CD8-positive, alpha-beta memory T cell (primary cell): Measurements from ENCODE around the gene ASTN2. TPM values are rescaled to one million over a fixed set of nuclear protein-coding genes. Genes with fewer than 3 reads are reported as not detected.

Source experiments
- CTCF ChIA-PET: fragments of 350-600 bp; sonication (Branson Sonifier 250); formaldehyde crosslinking; loops from one replicate; lab custom pipeline; 2021; ENCODE audit warnings: antibody characterized with exemption; lab: Charles Lee
- POLR2A ChIA-PET: fragments of 350-600 bp; sonication (Branson Sonifier 250); formaldehyde crosslinking; loops from one replicate; lab custom pipeline; 2021; ENCODE audit warnings: antibody characterized with exemption; lab: Charles Lee
- DNase-seq, 5 donors: peaks; one replicate each; pipeline versions ENCODE4 v3.0.0 to v3.0.0-alpha.2; 2020 to 2022; ENCODE audit warnings: mixed read lengths in 1 of 5
- H3K27ac ChIP-seq: one replicate; pipeline ENCODE4 v1.7.0; 2013; ENCODE audit warnings: low read depth, mild to moderate bottlenecking, low read length, moderate library complexity
- H3K27me3 ChIP-seq: 2 replicates; pipeline ENCODE4 v1.7.0; 2013; ENCODE audit warnings: low read length, mild to moderate bottlenecking; ENCODE audit not compliant: insufficient read depth, poor library complexity, severe bottlenecking
- H3K36me3 ChIP-seq: 2 replicates; pipeline ENCODE4 v1.7.0; 2013; ENCODE audit warnings: mild to moderate bottlenecking, low read length, moderate library complexity; ENCODE audit not compliant: insufficient read depth
- H3K4me1 ChIP-seq: 2 replicates; pipeline ENCODE4 v1.7.0; 2013; ENCODE audit warnings: mild to moderate bottlenecking, low read length, moderate library complexity; ENCODE audit not compliant: insufficient read depth
- H3K4me3 ChIP-seq: 2 replicates; pipeline ENCODE4 v1.7.0; 2013; ENCODE audit warnings: mild to moderate bottlenecking, low read length
- H3K9me3 ChIP-seq: 2 replicates; pipeline ENCODE4 v1.7.0; 2013; ENCODE audit warnings: mild to moderate bottlenecking, low read length
- H3K27ac Mint-ChIP-seq, 8 donors: one replicate each; pipeline ENCODE4 v1.8.0; 2020 to 2021; ENCODE audit warnings: mixed read lengths in 8 of 8, mild to moderate bottlenecking in 6 of 8, inconsistent platforms in 3 of 8, moderate library complexity in 3 of 8
- H3K27me3 Mint-ChIP-seq, 2 donors: one replicate each; pipeline ENCODE4 v1.8.0; 2020 to 2021; ENCODE audit warnings: mixed read lengths in 2 of 2, mild to moderate bottlenecking in 1 of 2, moderate library complexity in 1 of 2
- H3K36me3 Mint-ChIP-seq, 3 donors: one replicate each; pipeline ENCODE4 v1.8.0; 2020 to 2021; ENCODE audit warnings: mixed read lengths in 3 of 3, inconsistent platforms in 1 of 3, mild to moderate bottlenecking in 1 of 3
- H3K4me1 Mint-ChIP-seq, 3 donors: one replicate each; pipeline ENCODE4 v1.8.0; 2020 to 2021; ENCODE audit warnings: mixed read lengths in 3 of 3, inconsistent platforms in 1 of 3, mild to moderate bottlenecking in 1 of 3
- H3K4me3 Mint-ChIP-seq, 7 donors: one replicate each; pipeline ENCODE4 v1.8.0; 2020 to 2021; ENCODE audit warnings: mixed read lengths in 7 of 7, mild to moderate bottlenecking in 6 of 7, moderate library complexity in 4 of 7, inconsistent platforms in 2 of 7
- H3K9me3 Mint-ChIP-seq, 5 donors: one replicate each; pipeline ENCODE4 v1.8.0; 2020 to 2022; ENCODE audit warnings: mixed read lengths in 5 of 5, mild to moderate bottlenecking in 3 of 5, moderate library complexity in 2 of 5, inconsistent platforms in 1 of 5
- polyA plus RNA-seq: library from polyadenylated mRNA; unstranded; fragments of 300-500 nt; fragmentation: Illumina TruSeq; gene quantifications from one replicate; pipeline ENCODE4 v1.2.3, GENCODE V29; 2021
- total RNA-seq, 2 experiments: library from RNA; stranded (reverse); gene quantifications; one replicate each; pipeline ENCODE4 v1.2.3, GENCODE V29; 2021

The ASTN2 gene
- total and polyA plus RNA-seq, 3 experiments from 2014 or later: 4.1 to 4.8 (median 4.2) TPM

GRCh38 chr9:117008461-117008860 is 406.4 kb downstream of the ASTN2 start:
- Mint-ChIP-seq H3K36me3 (no peaks in the 10 kb centered on the region), H3K4me1 (no peaks in the 10 kb centered on the region), H3K4me3 (no peak overlapping the region), H3K9me3 (peaks cover 0 to 3% (median 2%) of the 10 kb centered on the region in 5 donors), H3K27ac (no peak overlapping the region), H3K27me3 (no peaks in the 10 kb centered on the region)
- Histone ChIP-seq H3K4me1 (no peaks in the 10 kb centered on the region), H3K36me3 (no peaks in the 10 kb centered on the region), H3K27me3 (no peaks in the 10 kb centered on the region), H3K27ac (no peak overlapping the region), H3K4me3 (no peak overlapping the region), H3K9me3 (no peaks in the 10 kb centered on the region)
- ChIA-PET CTCF (no interaction called here), POLR2A (no interaction called here)
- no peak for DNase-seq

- H3K4me1 Mint-ChIP-seq: no peaks in the 10 kb centered on the region
- no peaks in the 10 kb centered on the region for H3K36me3 ChIP-seq
- ChIA-PET POLR2A (no interaction called here), CTCF (no interaction called here)
- no peak overlapping the region for H3K27ac ChIP-seq
- no peaks in the 10 kb centered on the region for H3K27me3 ChIP-seq
- no peaks in the 10 kb centered on the region for H3K36me3 Mint-ChIP-seq
- no peak overlapping the region for H3K27ac Mint-ChIP-seq
- DNase-seq: no peak
- H3K4me1 ChIP-seq: no peaks in the 10 kb centered on the region
- H3K4me3 ChIP-seq: no peak overlapping the region
- no peaks in the 10 kb centered on the region for H3K9me3 ChIP-seq
- peaks cover 2 to 11% (median 4%) of the 10 kb centered on the region in 5 donors for H3K9me3 Mint-ChIP-seq
- no peak overlapping the region for H3K4me3 Mint-ChIP-seq
- H3K27me3 Mint-ChIP-seq: no peaks in the 10 kb centered on the region
Observed at GRCh38 chr9:117002686-117003085, 412.2 kb downstream of the ASTN2 start.

GRCh38 chr9:117000834-117001233 is 414.0 kb downstream of the ASTN2 start:
- H3K9me3 Mint-ChIP-seq: peaks cover 2 to 8% (median 3%) of the 10 kb centered on the region in 5 donors
- POLR2A ChIA-PET: no interaction called here
- no peak for DNase-seq
- Histone ChIP-seq H3K4me1 (no peaks in the 10 kb centered on the region), H3K27me3 (no peaks in the 10 kb centered on the region), H3K36me3 (no peaks in the 10 kb centered on the region), H3K27ac (no peak overlapping the region), H3K9me3 (no peaks in the 10 kb centered on the region), H3K4me3 (no peak overlapping the region)
- no peak overlapping the region for H3K27ac Mint-ChIP-seq
- CTCF ChIA-PET: no interaction called here
- H3K27me3 Mint-ChIP-seq: no peaks in the 10 kb centered on the region
- no peak overlapping the region for H3K4me3 Mint-ChIP-seq
- H3K4me1 Mint-ChIP-seq: no peaks in the 10 kb centered on the region
- H3K36me3 Mint-ChIP-seq: no peaks in the 10 kb centered on the region

- CTCF ChIA-PET: no interaction called here
- no peaks in the 10 kb centered on the region for H3K4me1 Mint-ChIP-seq
Observed at GRCh38 chr9:117000196-117000723, 414.6 kb downstream of the ASTN2 start.

GRCh38 chr9:116998305-116998704 is 416.6 kb downstream of the ASTN2 start:
- H3K27me3 Mint-ChIP-seq: no peaks in the 10 kb centered on the region
- no peak overlapping the region for H3K27ac ChIP-seq
- ChIA-PET CTCF (no interaction called here), POLR2A (no interaction called here)
- H3K36me3 Mint-ChIP-seq: no peaks in the 10 kb centered on the region
- H3K4me3 ChIP-seq: no peak overlapping the region
- H3K9me3 Mint-ChIP-seq: peaks cover 0 to 8% (median 3%) of the 10 kb centered on the region in 5 donors
- H3K36me3 ChIP-seq: no peaks in the 10 kb centered on the region
- no peaks in the 10 kb centered on the region for H3K9me3 ChIP-seq
- H3K4me1 ChIP-seq: no peaks in the 10 kb centered on the region
- H3K4me3 Mint-ChIP-seq: no peak overlapping the region
- DNase-seq: no peak
- no peak overlapping the region for H3K27ac Mint-ChIP-seq
- no peaks in the 10 kb centered on the region for H3K27me3 ChIP-seq
- no peaks in the 10 kb centered on the region for H3K4me1 Mint-ChIP-seq

More at GRCh38 chr9:117000196-117000723, 414.6 kb downstream of the ASTN2 start:
- H3K4me3 ChIP-seq: no peak overlapping the region
- Mint-ChIP-seq H3K27me3 (no peaks in the 10 kb centered on the region), H3K9me3 (peaks cover 2 to 8% (median 3%) of the 10 kb centered on the region in 5 donors), H3K36me3 (no peaks in the 10 kb centered on the region), H3K4me3 (no peak overlapping the region), H3K27ac (no peak overlapping the region)
- POLR2A ChIA-PET: no interaction called here
- H3K27ac ChIP-seq: no peak overlapping the region
- no peak for DNase-seq
- H3K27me3 ChIP-seq: no peaks in the 10 kb centered on the region
- H3K4me1 ChIP-seq: no peaks in the 10 kb centered on the region
- H3K9me3 ChIP-seq: no peaks in the 10 kb centered on the region
- no peaks in the 10 kb centered on the region for H3K36me3 ChIP-seq

- CTCF ChIA-PET: no interaction called here
- Histone ChIP-seq H3K27me3 (no peaks in the 10 kb centered on the region), H3K9me3 (no peaks in the 10 kb centered on the region), H3K36me3 (no peaks in the 10 kb centered on the region), H3K4me1 (no peaks in the 10 kb centered on the region), H3K4me3 (no peak overlapping the region), H3K27ac (no peak overlapping the region)
- H3K4me1 Mint-ChIP-seq: no peaks in the 10 kb centered on the region
- H3K4me3 Mint-ChIP-seq: no peak overlapping the region
- POLR2A ChIA-PET: no interaction called here
- H3K36me3 Mint-ChIP-seq: no peaks in the 10 kb centered on the region
- DNase-seq: no peak
- no peak overlapping the region for H3K27ac Mint-ChIP-seq
- H3K27me3 Mint-ChIP-seq: no peaks in the 10 kb centered on the region
- peaks cover 0 to 10% (median 5%) of the 10 kb centered on the region in 5 donors for H3K9me3 Mint-ChIP-seq
Observed at GRCh38 chr9:116992865-116993264, 422.0 kb downstream of the ASTN2 start.

- Mint-ChIP-seq H3K9me3 (peaks cover 0 to 10% (median 5%) of the 10 kb centered on the region in 5 donors), H3K4me1 (no peaks in the 10 kb centered on the region), H3K27me3 (no peaks in the 10 kb centered on the region), H3K36me3 (no peaks in the 10 kb centered on the region), H3K27ac (no peak overlapping the region), H3K4me3 (no peak overlapping the region)
- no peak for DNase-seq
- no peaks in the 10 kb centered on the region for H3K4me1 ChIP-seq
- H3K27me3 ChIP-seq: no peaks in the 10 kb centered on the region
- no peak overlapping the region for H3K27ac ChIP-seq
- ChIA-PET POLR2A (no interaction called here), CTCF (no interaction called here)
- no peaks in the 10 kb centered on the region for H3K36me3 ChIP-seq
- no peak overlapping the region for H3K4me3 ChIP-seq
- H3K9me3 ChIP-seq: no peaks in the 10 kb centered on the region
Observed at GRCh38 chr9:116991051-116991450, 423.8 kb downstream of the ASTN2 start.

- H3K36me3 ChIP-seq: no peaks in the 10 kb centered on the region
- CTCF ChIA-PET: no interaction called here
- no peaks in the 10 kb centered on the region for H3K9me3 ChIP-seq
- Mint-ChIP-seq H3K27me3 (no peaks in the 10 kb centered on the region), H3K36me3 (no peaks in the 10 kb centered on the region), H3K9me3 (peaks cover 0 to 10% (median 5%) of the 10 kb centered on the region in 5 donors), H3K27ac (no peak overlapping the region), H3K4me3 (no peak overlapping the region), H3K4me1 (no peaks in the 10 kb centered on the region)
- no peak overlapping the region for H3K4me3 ChIP-seq
- H3K4me1 ChIP-seq: no peaks in the 10 kb centered on the region
- H3K27ac ChIP-seq: no peak overlapping the region
- DNase-seq: no peak
- POLR2A ChIA-PET: no interaction called here
- H3K27me3 ChIP-seq: no peaks in the 10 kb centered on the region
Observed at GRCh38 chr9:116990592-116990991, 424.3 kb downstream of the ASTN2 start.
